Measurements from ENCODE around the gene NIN.

- TF ChIP-seq, protein P1, sequence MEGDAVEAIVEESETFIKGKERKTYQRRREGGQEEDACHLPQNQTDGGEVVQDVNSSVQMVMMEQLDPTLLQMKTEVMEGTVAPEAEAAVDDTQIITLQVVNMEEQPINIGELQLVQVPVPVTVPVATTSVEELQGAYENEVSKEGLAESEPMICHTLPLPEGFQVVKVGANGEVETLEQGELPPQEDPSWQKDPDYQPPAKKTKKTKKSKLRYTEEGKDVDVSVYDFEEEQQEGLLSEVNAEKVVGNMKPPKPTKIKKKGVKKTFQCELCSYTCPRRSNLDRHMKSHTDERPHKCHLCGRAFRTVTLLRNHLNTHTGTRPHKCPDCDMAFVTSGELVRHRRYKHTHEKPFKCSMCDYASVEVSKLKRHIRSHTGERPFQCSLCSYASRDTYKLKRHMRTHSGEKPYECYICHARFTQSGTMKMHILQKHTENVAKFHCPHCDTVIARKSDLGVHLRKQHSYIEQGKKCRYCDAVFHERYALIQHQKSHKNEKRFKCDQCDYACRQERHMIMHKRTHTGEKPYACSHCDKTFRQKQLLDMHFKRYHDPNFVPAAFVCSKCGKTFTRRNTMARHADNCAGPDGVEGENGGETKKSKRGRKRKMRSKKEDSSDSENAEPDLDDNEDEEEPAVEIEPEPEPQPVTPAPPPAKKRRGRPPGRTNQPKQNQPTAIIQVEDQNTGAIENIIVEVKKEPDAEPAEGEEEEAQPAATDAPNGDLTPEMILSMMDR (IDR thresholded peaks at IDR 0.05), result no peak
- TF ChIP-seq EP300 (IDR thresholded peaks at IDR 0.05; ENCODE audit: low read depth) (no peak), POLR2AphosphoS5 (IDR thresholded peaks at IDR 0.05) (no peak), POLR2A (IDR thresholded peaks at IDR 0.05) (no peak)
Measured at GRCh38 chr14:50780393-50780792, 50.6 kb downstream of the NIN start.

All from transverse colon (tissue), 4 donors.